AG04450 (cell line): ENCODE results near the gene RAB27A. TPM values are rescaled to one million over a fixed set of nuclear protein-coding genes. Genes with fewer than 3 reads are reported as not detected.

Experiments used
- CTCF ChIA-PET: fragments of 300-600, 350-600 bp; formaldehyde crosslinking; extraction: SDS; loops from one replicate; lab custom pipeline; 2022; ENCODE audit warnings: antibody characterized with exemption, inconsistent platforms; lab: Charles Lee
- POLR2A ChIA-PET: fragments of 350-600 bp; formaldehyde crosslinking; extraction: SDS; loops from one replicate; lab custom pipeline; 2021; ENCODE audit warnings: antibody characterized with exemption, inconsistent platforms; lab: Yijun Ruan, JAX
- DNase-seq: peaks from one replicate; pipeline ENCODE4 v3.0.0-alpha.2; 2011; ENCODE audit warnings: low read depth, low spot score
- H3K27ac ChIP-seq: one replicate; pipeline ENCODE4 v1.5.1; 2012; ENCODE audit warnings: low read depth, low read length, control low read depth
- H3K27me3 ChIP-seq: one replicate; pipeline ENCODE4 v1.6.0; 2012; ENCODE audit warnings: low read length; ENCODE audit not compliant: control insufficient read depth, insufficient read depth
- H3K4me3 ChIP-seq: 2 replicates; pipeline ENCODE4 v1.5.1; 2011; ENCODE audit warnings: mild to moderate bottlenecking, low read depth, low read length, control low read depth
- H3K9me3 ChIP-seq: 2 replicates; pipeline ENCODE4 v1.5.1; 2012; ENCODE audit warnings: low read length; ENCODE audit not compliant: control insufficient read depth, insufficient read depth
- polyA plus RNA-seq: library from polyadenylated mRNA; depleted of rRNA; stranded (reverse); fragments of >200 nt; gene quantifications from 2 replicates; pipeline ENCODE4 v1.2.3, GENCODE V29; 2011
- TF ChIP-seq, protein P1 (sequence below): IDR thresholded peaks from 2 replicates; pipeline ENCODE4 v1.5.1; 2011; ENCODE audit warnings: low read depth, low read length, control low read depth, inconsistent platforms

RAB27A gene
- polyA plus RNA-seq, 1 experiment = 34.8 TPM

DNA sequence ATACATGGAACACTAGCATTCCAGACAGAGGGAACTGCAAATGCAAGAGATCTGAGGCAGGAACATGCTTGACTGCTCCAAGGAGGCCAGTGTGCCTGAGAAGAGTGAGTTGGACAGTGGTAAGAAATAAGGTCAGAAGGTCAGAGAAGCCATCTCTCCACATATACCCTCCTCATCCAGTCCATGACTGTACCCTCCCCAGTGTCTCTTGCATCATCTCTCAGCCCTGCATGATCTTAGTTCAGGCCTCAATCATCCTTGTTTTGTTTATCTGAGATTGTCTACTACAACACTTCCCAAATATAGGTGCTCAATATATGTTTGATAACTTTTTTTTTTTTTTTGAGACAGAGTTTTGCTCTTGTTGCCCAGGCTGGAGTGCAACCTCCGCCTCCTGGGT, 87.4 kb downstream of the RAB27A start:
- ChIA-PET CTCF (interaction anchor here (1.0 kb wide), 1 partner anchor 15 kb away, joined by 3 read pairs; no protein-coding TSS in a partner anchor), POLR2A (no interaction called here)

DNA sequence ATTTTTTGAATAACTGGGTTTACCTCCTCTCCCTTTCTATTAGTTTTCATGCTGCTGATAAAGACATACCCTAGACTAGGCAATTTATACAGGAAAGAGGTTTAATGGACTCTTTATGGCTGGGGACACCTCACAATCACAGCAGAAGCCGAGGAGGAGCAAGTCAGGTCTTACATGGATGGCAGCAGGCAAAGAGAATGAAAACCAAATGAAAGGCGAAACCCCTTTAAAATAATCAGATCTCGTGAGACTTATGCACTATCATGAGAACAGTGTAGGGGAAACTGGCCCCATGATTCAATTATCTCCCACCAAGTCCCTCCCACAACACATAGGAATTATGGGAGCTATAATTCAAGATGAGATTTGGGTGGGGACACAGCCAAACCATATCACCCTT, 90.9 kb downstream of the RAB27A start:
- ChIA-PET POLR2A (no interaction called here), CTCF (interaction anchor here (1.8 kb wide), 1 partner anchor 237 kb away, joined by 6 read pairs; no protein-coding TSS in a partner anchor)
- Histone ChIP-seq H3K4me3 (no peak overlapping the region), H3K27me3 (no peaks in the 10 kb centered on the region), H3K9me3 (no peaks in the 10 kb centered on the region), H3K27ac (no peak overlapping the region)
- TF ChIP-seq, protein P1, sequence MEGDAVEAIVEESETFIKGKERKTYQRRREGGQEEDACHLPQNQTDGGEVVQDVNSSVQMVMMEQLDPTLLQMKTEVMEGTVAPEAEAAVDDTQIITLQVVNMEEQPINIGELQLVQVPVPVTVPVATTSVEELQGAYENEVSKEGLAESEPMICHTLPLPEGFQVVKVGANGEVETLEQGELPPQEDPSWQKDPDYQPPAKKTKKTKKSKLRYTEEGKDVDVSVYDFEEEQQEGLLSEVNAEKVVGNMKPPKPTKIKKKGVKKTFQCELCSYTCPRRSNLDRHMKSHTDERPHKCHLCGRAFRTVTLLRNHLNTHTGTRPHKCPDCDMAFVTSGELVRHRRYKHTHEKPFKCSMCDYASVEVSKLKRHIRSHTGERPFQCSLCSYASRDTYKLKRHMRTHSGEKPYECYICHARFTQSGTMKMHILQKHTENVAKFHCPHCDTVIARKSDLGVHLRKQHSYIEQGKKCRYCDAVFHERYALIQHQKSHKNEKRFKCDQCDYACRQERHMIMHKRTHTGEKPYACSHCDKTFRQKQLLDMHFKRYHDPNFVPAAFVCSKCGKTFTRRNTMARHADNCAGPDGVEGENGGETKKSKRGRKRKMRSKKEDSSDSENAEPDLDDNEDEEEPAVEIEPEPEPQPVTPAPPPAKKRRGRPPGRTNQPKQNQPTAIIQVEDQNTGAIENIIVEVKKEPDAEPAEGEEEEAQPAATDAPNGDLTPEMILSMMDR = no peak
- no peak for DNase-seq

More for the DNA sequence above, 87.4 kb downstream of the RAB27A start:
- Histone ChIP-seq H3K27ac (no peak overlapping the region), H3K27me3 (no peaks in the 10 kb centered on the region), H3K9me3 (no peaks in the 10 kb centered on the region), H3K4me3 (no peak overlapping the region)
- TF ChIP-seq, protein P1 = no peak
- DNase-seq = no peak

DNA sequence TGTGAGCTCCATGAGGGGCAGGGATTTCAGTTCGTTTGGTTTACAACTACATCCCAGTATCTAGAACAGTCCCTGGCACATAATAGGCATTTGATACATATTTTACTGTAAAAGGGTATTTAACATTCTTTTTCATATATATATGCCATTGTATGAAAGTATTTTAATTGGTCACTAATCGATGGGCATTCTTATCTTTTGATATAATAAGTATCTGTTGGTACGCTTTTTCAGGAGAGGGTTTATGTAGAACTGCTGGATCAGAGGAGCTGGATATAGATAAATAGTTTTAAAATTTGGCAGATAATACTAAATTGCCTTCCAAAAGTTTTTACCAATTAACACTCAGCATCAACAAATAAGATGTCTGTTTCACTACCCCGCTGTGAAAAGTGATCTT, 91.9 kb downstream of the RAB27A start:
- DNase-seq = no peak
- Histone ChIP-seq H3K9me3 (no peaks in the 10 kb centered on the region), H3K4me3 (peak overlapping the region; percentile 92), H3K27me3 (no peaks in the 10 kb centered on the region), H3K27ac (no peak overlapping the region)
- TF ChIP-seq, protein P1 = no peak
- CTCF ChIA-PET = interaction anchor here (0.8 to 1.8 kb wide), 6 partner anchors 20 to 238 kb away, joined by 3 to 15 read pairs (median 4); partner anchors contain the start of genes CCPG1 and PIERCE2
- POLR2A ChIA-PET = no interaction called here

DNA sequence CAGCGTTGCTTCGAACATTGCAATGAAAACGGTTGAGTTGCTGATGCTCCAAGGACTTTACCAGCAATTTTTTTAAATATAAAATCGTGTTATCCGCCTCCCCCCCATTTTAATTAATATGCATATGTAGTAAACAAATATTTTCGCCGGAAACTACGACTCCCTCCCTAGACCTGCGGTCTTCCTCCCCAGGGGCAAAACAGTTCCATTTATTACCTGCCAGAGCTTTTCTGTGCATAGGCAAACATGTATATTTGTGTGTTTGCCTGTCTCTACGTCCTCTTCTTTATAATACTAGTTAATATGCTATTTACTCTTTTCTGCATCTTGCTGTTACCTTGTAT, 92.3 kb downstream of the RAB27A start:
- TF ChIP-seq, protein P1 = no peak
- H3K9me3 ChIP-seq = no peaks in the 10 kb centered on the region
- POLR2A ChIA-PET = interaction anchor here (0.7 to 1.0 kb wide), 5 partner anchors 13 to 122 kb away, joined by 3 to 6 read pairs (median 3); partner anchors contain the start of genes PIGB and PIGBOS1
- DNase-seq = no peak
- CTCF ChIA-PET = interaction anchor here (0.8 to 1.8 kb wide), 8 partner anchors 20 to 238 kb away, joined by 3 to 15 read pairs (median 4); partner anchors contain the start of genes CCPG1 and PIERCE2
- peak overlapping the region; percentile 47 for H3K27ac ChIP-seq
- H3K27me3 ChIP-seq = no peaks in the 10 kb centered on the region
- H3K4me3 ChIP-seq = peak overlapping the region; percentile 92
